H9 (cell line): Measurements from ENCODE around the gene PTCSC3. TPM values are rescaled to one million over a fixed set of nuclear protein-coding genes. Genes with fewer than 3 reads are reported as not detected.

Experiments used
- DNase-seq: peaks from one replicate; pipeline ENCODE4 v3.0.0-alpha.2; 2017
- H2AFZ ChIP-seq: one replicate; pipeline ENCODE4 v1.6.1; 2013; ENCODE audit warnings: mild to moderate bottlenecking, low read length, control low read depth, moderate library complexity
- H2AK5ac ChIP-seq: 2 replicates; pipeline ENCODE4 v1.6.1; 2013; ENCODE audit warnings: low read length, control low read depth, mixed read lengths; ENCODE audit not compliant: insufficient read length
- H2BK120ac ChIP-seq: one replicate; pipeline ENCODE4 v1.6.1; 2013; ENCODE audit warnings: low read depth, mild to moderate bottlenecking, low read length, control low read depth, inconsistent platforms; ENCODE audit not compliant: poor library complexity, severe bottlenecking
- H2BK12ac ChIP-seq: 2 replicates; pipeline ENCODE4 v1.6.1; 2013; ENCODE audit warnings: low read length, control low read depth, mixed read lengths, low read depth; ENCODE audit not compliant: insufficient read length
- H2BK15ac ChIP-seq: 2 replicates; pipeline ENCODE4 v1.6.1; 2013; ENCODE audit warnings: low read depth, low read length, control low read depth
- H2BK20ac ChIP-seq: one replicate; pipeline ENCODE4 v1.6.1; 2013; ENCODE audit warnings: low read depth, mild to moderate bottlenecking, low read length, control low read depth, inconsistent platforms; ENCODE audit not compliant: poor library complexity, severe bottlenecking
- H2BK5ac ChIP-seq: 2 replicates; pipeline ENCODE4 v1.6.1; 2013; ENCODE audit warnings: low read length, control low read depth, mixed read lengths; ENCODE audit not compliant: insufficient read length
- H3K14ac ChIP-seq: 2 replicates; pipeline ENCODE4 v1.6.1; 2013; ENCODE audit warnings: low read length, control low read depth; ENCODE audit not compliant: insufficient read depth
- H3K18ac ChIP-seq: 2 replicates; pipeline ENCODE4 v1.6.1; 2013; ENCODE audit warnings: low read depth, mild to moderate bottlenecking, mixed read lengths, low read length, control low read depth; ENCODE audit not compliant: insufficient read length
- H3K23ac ChIP-seq: 2 replicates; pipeline ENCODE4 v1.6.1; 2013; ENCODE audit warnings: low read length, control low read depth, mixed read lengths, low read depth; ENCODE audit not compliant: insufficient read length
- H3K23me2 ChIP-seq: 2 replicates; pipeline ENCODE4 v1.6.1; 2013; ENCODE audit warnings: low read depth, mild to moderate bottlenecking, mixed read lengths, low read length, control low read depth; ENCODE audit not compliant: insufficient read length, poor library complexity, severe bottlenecking
- H3K27ac ChIP-seq: 2 replicates; pipeline ENCODE4 v1.5.1; 2013; ENCODE audit warnings: low read length, control low read depth, mixed read lengths, low read depth; ENCODE audit not compliant: insufficient read length
- H3K27me3 ChIP-seq: 2 replicates; pipeline ENCODE4 v1.6.1; 2013; ENCODE audit warnings: low read length, control low read depth, inconsistent platforms; ENCODE audit not compliant: insufficient read depth
- H3K4ac ChIP-seq: 2 replicates; pipeline ENCODE4 v1.6.1; 2013; ENCODE audit warnings: low read depth, mild to moderate bottlenecking, control low read depth, inconsistent platforms, low read length, moderate library complexity
- H3K4me1 ChIP-seq: 2 replicates; pipeline ENCODE4 v1.6.1; 2013; ENCODE audit warnings: low read length, control low read depth, inconsistent platforms; ENCODE audit not compliant: insufficient read depth
- H3K4me2 ChIP-seq: 2 replicates; pipeline ENCODE4 v1.6.1; 2013; ENCODE audit warnings: low read length, control low read depth, mixed read lengths; ENCODE audit not compliant: insufficient read length, insufficient read depth
- H3K56ac ChIP-seq: 2 replicates; pipeline ENCODE4 v1.6.1; 2013; ENCODE audit warnings: low read depth, mild to moderate bottlenecking, mixed read lengths, low read length, control low read depth; ENCODE audit not compliant: insufficient read length
- H3K79me1 ChIP-seq: 2 replicates; pipeline ENCODE4 v1.6.1; 2013; ENCODE audit warnings: low read depth, mild to moderate bottlenecking, moderate library complexity, low read length, control low read depth, inconsistent platforms; ENCODE audit not compliant: insufficient read depth, poor library complexity, severe bottlenecking
- H3K79me2 ChIP-seq: 2 replicates; pipeline ENCODE4 v1.6.1; 2013; ENCODE audit warnings: low read length, control low read depth, inconsistent platforms; ENCODE audit not compliant: insufficient read depth
- H3K9ac ChIP-seq: 2 replicates; pipeline ENCODE4 v1.6.1; 2013; ENCODE audit warnings: low read length, control low read depth, mixed read lengths; ENCODE audit not compliant: insufficient read length; ENCODE audit errors: extremely low read depth
- H3K9me3 ChIP-seq: one replicate; pipeline ENCODE4 v1.6.1; 2013; ENCODE audit warnings: low read depth, low read length, inconsistent platforms; ENCODE audit not compliant: control insufficient read depth
- H3T11ph ChIP-seq: one replicate; pipeline ENCODE4 v1.6.1; 2013; ENCODE audit warnings: mild to moderate bottlenecking, low read length, control low read depth, inconsistent platforms
- H4K20me1 ChIP-seq: one replicate; pipeline ENCODE4 v1.6.1; 2013; ENCODE audit not compliant: control insufficient read depth, insufficient read length, insufficient read depth
- H4K5ac ChIP-seq: 2 replicates; pipeline ENCODE4 v1.6.1; 2013; ENCODE audit warnings: low read depth, mild to moderate bottlenecking, mixed read lengths, low read length, control low read depth; ENCODE audit not compliant: insufficient read length
- H4K8ac ChIP-seq: replicated peaks from 2 replicates; pipeline ENCODE4 v1.6.1; 2013; ENCODE audit warnings: low read length, control low read depth, mixed read lengths, low read depth; ENCODE audit not compliant: insufficient read length
- H4K91ac ChIP-seq: 2 replicates; pipeline ENCODE4 v1.6.1; 2013; ENCODE audit warnings: low read depth, mild to moderate bottlenecking, moderate library complexity, mixed read lengths, low read length, control low read depth; ENCODE audit not compliant: insufficient read length
- H3K27ac Mint-ChIP-seq, 3 experiments: 2 replicates in 2 of 3; 3 replicates in 1 of 3; pipeline ENCODE4 v1.8.0; 2020 to 2021; ENCODE audit warnings: mixed read lengths in 3 of 3, mild to moderate bottlenecking in 1 of 3, moderate library complexity in 1 of 3
- H3K27me3 Mint-ChIP-seq: 2 replicates; pipeline ENCODE4 v1.8.0; 2021; ENCODE audit warnings: low read depth, mild to moderate bottlenecking, moderate library complexity, mixed read lengths
- H3K36me3 Mint-ChIP-seq, 3 experiments: 2 replicates in 2 of 3; 3 replicates in 1 of 3; pipeline ENCODE4 v1.8.0; 2020 to 2021; ENCODE audit warnings: low read depth in 3 of 3, mixed read lengths in 3 of 3; ENCODE audit not compliant: insufficient read depth in 1 of 3
- H3K4me1 Mint-ChIP-seq, 2 experiments: 2 replicates each; pipeline ENCODE4 v1.8.0; 2020; ENCODE audit warnings: mixed read lengths in 2 of 2
- H3K4me3 Mint-ChIP-seq, 2 experiments: 2 replicates in 1 of 2; 3 replicates in 1 of 2; pipeline ENCODE4 v1.8.0; 2020 to 2021; ENCODE audit warnings: mild to moderate bottlenecking in 2 of 2, mixed read lengths in 2 of 2, moderate library complexity in 1 of 2
- H3K9me3 Mint-ChIP-seq, 2 experiments: 2 replicates in 1 of 2; 3 replicates in 1 of 2; pipeline ENCODE4 v1.8.0; 2020; ENCODE audit warnings: mild to moderate bottlenecking in 2 of 2, mixed read lengths in 2 of 2, moderate library complexity in 1 of 2
- CTCF ChIP-seq: fragments of 200-600 bp; sonication (generic); conservative IDR thresholded peaks from 3 replicates; pipeline ENCODE4 v1.8.0; 2021; ENCODE audit warnings: antibody characterized with exemption, mild to moderate bottlenecking
- WGBS: extraction: QIAGEN DNeasy Blood & Tissue Kit; methylation state at CpG from one replicate; pipeline ENCODE4 v1.1.7; 2013; ENCODE audit warnings: missing lambda C conversion rate, low lambda C conversion rate, mixed read lengths; ENCODE audit not compliant: insufficient read length; ENCODE audit errors: extremely low coverage; 5-methylcytosine and 5-hydroxymethylcytosine counted together
- total RNA-seq: library from RNA; stranded (reverse); gene quantifications from 2 replicates; pipeline ENCODE4 v1.2.1, GENCODE V29; 2021

PTCSC3 gene
- total RNA-seq, 1 experiment from 2014 or later: not detected

DNA sequence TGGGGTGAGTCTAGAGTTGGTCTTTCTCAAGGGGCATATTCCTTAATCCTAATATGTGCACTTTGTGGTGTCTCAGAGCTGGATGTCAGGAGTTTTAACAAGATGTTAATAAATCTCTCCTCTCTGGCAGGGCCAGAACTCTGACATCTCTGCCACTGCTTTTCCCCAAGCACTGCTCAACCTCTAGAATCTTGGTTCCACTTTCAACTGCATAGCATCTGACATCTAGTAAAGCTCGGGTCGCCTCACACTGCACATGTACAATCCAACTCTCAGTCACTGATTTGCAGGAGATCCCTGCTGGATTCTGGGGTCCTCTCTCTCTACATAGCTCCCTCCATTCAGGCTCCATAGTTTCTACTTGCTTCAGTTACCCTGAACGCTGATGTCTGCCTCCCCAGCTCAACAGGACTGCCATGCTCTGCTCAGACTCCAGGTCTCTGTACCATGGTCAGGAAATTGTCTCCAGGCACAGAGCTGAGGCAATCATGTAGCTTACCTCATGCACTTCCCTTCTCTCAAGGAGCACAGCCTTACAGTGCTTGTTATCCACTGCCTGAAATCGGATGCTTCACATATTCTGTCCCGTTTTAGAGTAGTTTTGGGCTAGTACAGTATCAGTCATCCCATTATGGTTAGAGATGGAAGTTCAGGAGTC, 1.6 kb downstream of the PTCSC3 start:
- WGBS: no CpG with 5 or more reads among the region's 5 CpGs
- H4K8ac ChIP-seq: no peak overlapping the region
- no peak overlapping the region for H2BK120ac ChIP-seq
- H2BK12ac ChIP-seq: no peak overlapping the region
- no peak overlapping the region for H3K14ac ChIP-seq
- no peaks in the 10 kb centered on the region for H3K23me2 ChIP-seq
- no peaks in the 10 kb centered on the region for H3K36me3 Mint-ChIP-seq
- no peak overlapping the region for H3K27ac ChIP-seq
- no peaks in the 10 kb centered on the region for H3K9me3 ChIP-seq
- H3T11ph ChIP-seq: no peak overlapping the region
- no peak overlapping the region for H3K4me3 Mint-ChIP-seq
- no peaks in the 10 kb centered on the region for H3K79me1 ChIP-seq
- H4K91ac ChIP-seq: no peak overlapping the region
- H4K20me1 ChIP-seq: no peaks in the 10 kb centered on the region
- H3K23ac ChIP-seq: no peak overlapping the region
- no peak overlapping the region for H4K5ac ChIP-seq
- no peaks in the 10 kb centered on the region for H3K79me2 ChIP-seq
- no peak overlapping the region for H2AK5ac ChIP-seq
- H2AFZ ChIP-seq: no peak overlapping the region
- H2BK5ac ChIP-seq: no peak overlapping the region
- no peak overlapping the region for H3K56ac ChIP-seq
- no peaks in the 10 kb centered on the region for H3K4me1 ChIP-seq
- H2BK15ac ChIP-seq: no peak overlapping the region
- no peak for DNase-seq
- H3K18ac ChIP-seq: no peak overlapping the region
- H3K4me2 ChIP-seq: no peak overlapping the region
- peaks cover under 1% of the 10 kb centered on the region in 2 experiments; a peak in 2 of 4 replicates for H3K4me1 Mint-ChIP-seq
- H3K27ac Mint-ChIP-seq: no peak overlapping the region
- no peak overlapping the region for H3K4ac ChIP-seq
- no peak for TF ChIP-seq CTCF
- no peaks in the 10 kb centered on the region for H3K27me3 ChIP-seq
- H3K27me3 Mint-ChIP-seq: no peaks in the 10 kb centered on the region; the same call in none of the 2 replicates
- no peak overlapping the region for H3K9ac ChIP-seq
- no peaks in the 10 kb centered on the region for H3K9me3 Mint-ChIP-seq
- no peak overlapping the region for H2BK20ac ChIP-seq
